Hypothalamus (tissue), 51 donors: ENCODE data around the gene FNDC8.
"Not testable (repeated sequence)": the region's sequence is repeated elsewhere in the genome, so short reads cannot be mapped to it uniquely, and the experiment has no call there.

ENCODE experiments used
- DNase-seq, 51 donors: peaks; one replicate each; lab custom pipeline; 2025; lab: John Stamatoyannopoulos, UW

FNDC8 gene

GRCh38 chr17:35138218-35138617 is 16.8 kb downstream of the FNDC8 start:
- no peak for DNase-seq

GRCh38 chr17:35141681-35142466 is 20.5 kb downstream of the FNDC8 start, which contains the start of gene NLE1:
TSS of gene NLE1 (minus strand) at chr17:35142303. CDS start at chr17:35142275, 28 bp downstream.
- peak; percentile 6 to 87 (median 65) for DNase-seq

GRCh38 chr17:35142467-35142796 is 21.0 kb downstream of the FNDC8 start:
- DNase-seq = no peak

- no peak for DNase-seq
Observed at GRCh38 chr17:35144840-35145239, 23.4 kb downstream of the FNDC8 start.

- no peak for DNase-seq
Observed at GRCh38 chr17:35146214-35146833, 24.9 kb downstream of the FNDC8 start.

- no peak for DNase-seq
Observed at GRCh38 chr17:35147375-35147905, 26.0 kb downstream of the FNDC8 start, which contains the start of gene UNC45B. TSS of gene UNC45B (plus strand) at chr17:35147817. CDS start at chr17:35148264, 447 bp downstream.

GRCh38 chr17:35148144-35148543 is 26.7 kb downstream of the FNDC8 start:
- no peak for DNase-seq

- DNase-seq = no peak
Observed at GRCh38 chr17:35149941-35150340, 28.5 kb downstream of the FNDC8 start.

GRCh38 chr17:35151080-35151479 is 29.7 kb downstream of the FNDC8 start:
- not testable (repeated sequence) for DNase-seq

GRCh38 chr17:35152421-35153140 is 31.2 kb downstream of the FNDC8 start:
- DNase-seq = no peak

- DNase-seq = no peak
Observed at GRCh38 chr17:35154196-35155165, 33.1 kb downstream of the FNDC8 start.

- no peak for DNase-seq
Observed at GRCh38 chr17:35155246-35155645, 33.8 kb downstream of the FNDC8 start.

- DNase-seq = no peak
Observed at GRCh38 chr17:35159940-35160339, 38.5 kb downstream of the FNDC8 start.

GRCh38 chr17:35160354-35161201 is 39.2 kb downstream of the FNDC8 start:
- no peak for DNase-seq

- no peak for DNase-seq
Observed at GRCh38 chr17:35161281-35161761, 39.9 kb downstream of the FNDC8 start.

- no peak for DNase-seq
Observed at GRCh38 chr17:35162755-35163154, 41.3 kb downstream of the FNDC8 start.

GRCh38 chr17:35163886-35164285 is 42.5 kb downstream of the FNDC8 start:
- no peak for DNase-seq

GRCh38 chr17:35164716-35165115 is 43.3 kb downstream of the FNDC8 start:
- DNase-seq = no peak

- no peak for DNase-seq
Observed at GRCh38 chr17:35166526-35166925, 45.1 kb downstream of the FNDC8 start.
